Measurements from ENCODE around the gene PLEKHG5.
"Not testable (repeated sequence)": the region's sequence is repeated elsewhere in the genome, so short reads cannot be mapped to it uniquely, and the experiment has no call there.

PLEKHG5 gene

GRCh38 chr1:6461538-6462411 is 29.7 kb downstream of the PLEKHG5 start:
- DNase-seq = no peak

DNA sequence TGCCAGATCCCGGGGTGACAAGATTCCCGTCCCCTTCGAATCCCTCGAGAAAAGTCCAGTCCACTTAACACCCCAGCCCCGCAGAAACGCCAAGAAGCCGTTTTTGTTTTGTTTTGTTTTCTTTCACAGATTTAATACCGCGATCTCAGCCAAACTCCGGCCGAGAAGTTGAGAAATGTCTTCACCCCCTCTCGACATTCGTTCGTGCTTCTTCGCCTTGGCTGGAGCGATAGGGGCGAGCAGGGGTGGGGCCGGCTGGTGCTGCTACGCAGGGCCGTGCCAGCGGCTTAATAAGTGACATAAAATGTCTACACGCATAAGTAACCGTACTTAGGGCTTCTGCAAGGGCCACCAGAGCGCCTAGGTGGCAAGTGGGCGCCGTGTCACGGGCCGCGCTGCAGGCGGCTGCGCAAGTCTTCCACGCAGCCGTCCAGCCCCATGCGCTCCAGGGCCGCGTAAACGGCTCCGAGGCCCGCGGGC is 30.4 kb downstream of the PLEKHG5 start:
- no peak for DNase-seq

DNA sequence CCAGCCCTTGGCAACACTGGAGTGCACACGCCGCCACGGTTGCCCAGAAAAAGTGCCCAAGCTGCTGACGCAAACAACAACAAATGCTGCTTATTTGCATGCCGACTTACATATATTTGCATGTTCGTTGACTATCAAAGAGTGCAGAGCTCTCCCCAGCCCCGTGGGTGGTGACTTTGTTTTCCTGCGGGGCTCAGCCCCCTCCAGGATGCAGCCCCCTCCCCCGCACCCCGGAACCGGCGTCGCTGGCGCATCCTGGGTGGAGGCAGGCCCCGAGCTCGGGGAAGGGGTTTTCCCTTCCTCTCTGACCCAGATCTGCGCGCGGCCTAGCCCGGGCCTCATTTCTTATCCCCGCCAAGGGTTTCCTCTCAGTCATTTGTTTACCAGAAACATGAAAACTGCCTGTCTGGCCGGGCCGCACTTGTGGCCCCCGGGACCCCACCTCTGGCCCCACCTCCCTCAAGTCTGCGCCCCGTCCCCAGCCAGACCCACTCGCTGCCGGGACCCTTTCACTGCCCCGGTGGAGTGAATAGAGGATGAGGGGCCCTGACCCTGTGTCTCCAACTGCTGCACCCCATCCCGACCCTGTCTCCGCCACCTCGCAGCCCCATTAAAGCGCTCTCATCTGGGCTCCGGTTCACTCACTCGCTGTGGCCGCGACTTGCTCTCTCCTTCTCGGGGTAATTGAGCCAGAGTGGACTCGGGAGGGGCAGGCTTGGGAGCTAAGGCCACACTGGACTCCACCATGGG is 31.0 kb downstream of the PLEKHG5 start:
- no peak for DNase-seq

DNA sequence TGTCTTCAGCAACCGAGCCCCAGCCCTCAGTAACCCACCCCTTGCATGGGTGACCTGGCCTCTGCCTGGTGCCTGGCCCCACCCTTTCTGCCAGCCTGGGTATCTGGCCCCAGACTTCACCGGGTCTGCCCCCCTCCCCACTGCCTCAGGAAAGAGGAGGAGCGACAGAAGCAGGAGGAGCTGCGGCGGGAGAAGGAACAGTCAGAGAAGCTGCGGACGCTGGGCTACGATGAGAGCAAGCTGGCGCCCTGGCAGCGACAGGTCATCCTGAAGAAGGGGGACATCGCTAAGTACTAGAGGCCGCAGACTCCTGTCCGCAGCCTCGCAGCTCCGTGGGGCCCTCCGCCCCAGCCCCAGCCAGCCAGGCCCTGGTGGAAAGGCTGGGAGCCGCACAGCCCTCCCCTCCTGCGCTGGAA is 31.6 kb downstream of the PLEKHG5 start:
- DNase-seq = no peak

DNA sequence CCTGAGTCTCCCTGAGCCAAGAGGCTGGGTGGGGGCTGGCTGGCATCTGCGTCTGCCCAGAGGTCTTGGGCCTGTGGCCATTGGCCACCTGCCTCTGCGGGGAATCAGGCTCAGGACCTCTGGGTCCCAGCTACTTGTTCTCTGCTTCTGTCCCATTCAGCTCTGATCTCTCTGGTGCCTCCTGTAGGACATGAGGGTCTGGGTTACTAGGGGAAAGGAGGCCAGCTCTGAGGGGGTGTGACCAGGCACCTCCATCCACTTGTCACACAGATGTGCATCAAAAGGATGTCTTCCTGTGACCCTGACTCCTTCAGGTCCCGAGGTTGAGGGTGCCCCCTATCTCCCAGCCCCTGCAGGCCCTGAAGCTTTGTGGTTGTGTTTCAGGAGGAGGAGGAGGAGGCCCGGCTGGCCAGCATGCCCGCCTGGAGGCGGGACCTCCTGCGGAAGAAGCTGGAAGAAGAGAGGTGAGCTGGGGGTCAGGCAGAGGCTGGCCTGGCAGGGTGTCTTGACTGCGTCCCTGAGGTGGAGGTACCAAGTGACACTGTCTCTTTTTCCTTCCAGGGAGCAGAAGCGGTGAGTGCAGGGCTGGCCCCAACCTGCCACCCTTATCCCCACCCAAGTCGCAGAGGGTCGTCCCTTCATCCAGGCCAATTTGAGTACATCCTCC is 34.5 kb downstream of the PLEKHG5 start:
- DNase-seq = no peak

DNA sequence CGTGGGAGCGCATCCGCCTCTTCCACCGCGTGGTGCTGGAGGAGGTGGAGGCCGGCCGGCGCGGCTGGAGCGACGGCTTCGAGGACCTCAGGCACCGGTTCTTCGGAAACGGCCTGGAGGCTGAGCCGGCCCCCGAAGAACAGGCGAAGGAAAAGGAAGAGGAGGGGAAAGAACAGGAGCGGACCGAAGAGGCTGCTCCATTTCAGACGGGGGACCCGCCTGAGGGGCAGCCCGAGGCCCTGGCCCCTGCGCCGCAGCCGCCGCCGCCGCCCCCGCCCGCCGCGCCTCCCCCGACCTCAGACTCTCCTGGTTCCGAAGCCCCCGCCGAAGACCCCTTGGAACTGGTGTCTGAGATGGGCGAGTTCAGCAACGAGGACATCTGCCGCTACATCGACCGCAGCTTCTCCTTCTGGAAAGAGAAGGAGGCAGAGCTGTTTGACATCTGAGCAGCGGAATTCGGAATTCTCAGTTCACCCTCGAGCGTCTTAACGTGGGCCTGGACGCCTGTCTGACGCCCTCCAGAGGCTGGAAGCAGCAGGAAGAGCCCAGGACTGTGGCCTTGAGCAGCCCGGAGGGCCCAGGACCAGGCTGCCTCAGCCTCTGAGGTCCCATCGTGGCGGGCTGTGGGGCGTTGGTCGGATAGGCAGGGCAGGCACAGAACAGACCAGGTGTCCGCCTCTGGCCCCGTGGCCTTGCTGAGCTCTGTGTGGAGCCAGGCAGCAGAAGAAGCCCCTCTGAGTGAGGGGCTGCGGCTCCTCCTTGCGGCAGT is 35.5 kb downstream of the PLEKHG5 start:
- DNase-seq = not testable (repeated sequence)

DNA sequence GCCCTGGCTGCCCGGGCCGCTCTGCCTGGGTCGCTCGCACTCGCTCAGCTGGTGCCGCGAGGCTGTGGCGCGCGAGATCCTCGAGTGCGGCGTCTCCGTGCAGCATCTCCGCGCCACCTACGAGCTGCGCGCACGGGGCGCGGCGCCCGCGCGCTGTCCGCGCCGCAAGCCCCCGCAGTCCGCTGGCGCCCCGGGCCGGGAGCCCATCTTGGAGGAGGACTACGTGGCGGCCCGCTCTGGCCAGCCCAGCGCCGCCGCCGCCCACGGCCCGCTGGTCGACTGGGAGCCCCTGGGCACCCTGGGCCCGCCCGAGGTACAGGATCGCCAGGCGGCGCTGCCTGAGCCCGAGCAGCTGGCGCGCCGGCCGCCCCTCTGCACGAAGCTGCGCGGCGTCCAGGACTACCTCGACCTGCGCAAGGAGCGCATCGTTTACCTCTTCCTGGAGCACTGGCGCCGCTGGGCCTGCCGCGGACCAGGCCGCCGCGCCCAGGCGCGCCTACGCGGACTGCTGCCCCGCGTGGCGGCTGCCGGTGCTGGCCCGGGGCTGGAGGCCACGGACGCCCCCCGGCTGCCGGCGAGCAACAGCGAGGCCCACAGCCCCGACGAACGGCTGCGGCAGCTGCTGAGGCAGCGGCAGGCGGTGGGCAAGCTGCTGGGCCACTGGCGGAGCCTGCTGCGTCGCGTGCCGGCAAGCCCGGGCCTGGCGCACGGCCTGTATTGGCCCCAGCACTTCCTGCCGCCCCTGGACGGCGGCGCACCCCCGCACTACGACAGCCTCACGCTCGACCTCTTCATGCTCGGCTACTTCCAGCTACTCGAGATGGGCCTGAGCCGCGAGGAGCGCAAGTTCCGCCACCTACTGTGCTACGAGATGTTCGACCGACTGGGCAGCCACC is 36.4 kb downstream of the PLEKHG5 start:
- DNase-seq = no peak

DNA sequence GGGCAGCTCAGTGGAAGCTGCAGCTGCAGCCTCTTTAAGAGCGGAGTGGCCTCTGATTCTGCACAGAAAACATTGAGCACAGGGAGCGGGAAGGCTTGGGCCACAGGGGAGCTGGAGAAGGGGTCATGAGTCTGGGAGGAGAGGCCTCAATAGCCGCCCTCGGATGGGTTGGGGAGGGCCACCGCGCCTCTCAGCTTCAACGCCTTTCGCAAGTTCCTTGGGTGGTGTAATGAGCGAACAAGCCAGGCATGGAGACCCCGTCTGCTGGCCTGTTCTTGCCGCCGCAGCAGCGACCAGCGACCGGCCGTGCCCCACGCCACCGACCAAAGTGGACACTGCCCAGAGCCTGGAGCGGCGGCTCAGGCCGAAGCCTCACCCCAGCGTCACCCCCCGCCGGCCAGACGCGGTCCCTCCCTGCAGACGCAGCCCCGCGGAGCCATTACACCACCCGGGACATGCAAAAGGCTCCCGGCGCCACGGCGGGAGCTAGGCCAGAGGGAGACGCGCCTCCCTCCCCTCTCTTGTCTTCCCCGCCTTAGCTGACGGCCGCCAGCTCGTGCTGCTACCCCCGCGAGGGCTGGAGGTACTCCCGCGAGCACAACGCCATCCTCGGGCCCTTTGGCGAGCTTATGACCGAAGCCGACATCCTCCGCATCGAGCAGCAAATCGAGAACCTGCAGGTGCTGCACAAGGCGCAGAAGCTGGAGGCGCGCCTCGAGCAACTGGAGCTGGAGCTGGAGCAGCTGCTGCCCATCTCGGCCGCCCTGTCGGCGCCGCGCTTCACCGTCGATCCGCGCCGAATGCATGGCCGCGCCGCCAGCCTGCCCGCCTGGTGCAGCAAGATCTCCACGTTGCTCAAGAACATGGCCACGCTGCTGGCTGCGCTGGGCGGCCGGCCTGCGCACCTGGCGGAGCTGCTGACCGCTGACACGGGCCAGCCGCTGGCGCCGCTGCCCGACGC is 37.3 kb downstream of the PLEKHG5 start:
- DNase-seq = not testable (repeated sequence)

DNA sequence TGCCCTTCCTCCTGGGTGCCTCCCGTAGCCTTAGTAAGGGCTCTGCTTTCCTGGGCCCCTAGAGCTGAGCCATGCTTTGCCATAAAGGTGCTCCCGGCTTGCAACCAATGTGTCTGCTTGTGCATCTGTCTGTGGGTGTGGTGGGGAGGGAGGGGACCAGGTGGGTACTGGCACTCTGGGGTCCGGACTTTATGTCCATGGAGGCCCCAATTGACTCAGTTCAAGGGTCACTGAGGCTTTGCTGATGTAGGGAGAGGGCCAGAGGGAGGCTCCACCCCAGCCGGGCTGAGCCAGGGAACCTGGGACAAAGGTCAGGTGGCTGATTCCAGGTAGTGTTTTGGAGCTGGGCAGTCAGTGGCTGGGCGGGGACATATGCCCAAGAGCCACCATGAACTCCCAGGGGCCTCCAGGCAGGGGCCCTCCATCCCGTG is 40.5 kb downstream of the PLEKHG5 start:
- DNase-seq = no peak

GRCh38 chr1:6450486-6450885 is 41.0 kb downstream of the PLEKHG5 start:
- DNase-seq = not testable (repeated sequence)

DNA sequence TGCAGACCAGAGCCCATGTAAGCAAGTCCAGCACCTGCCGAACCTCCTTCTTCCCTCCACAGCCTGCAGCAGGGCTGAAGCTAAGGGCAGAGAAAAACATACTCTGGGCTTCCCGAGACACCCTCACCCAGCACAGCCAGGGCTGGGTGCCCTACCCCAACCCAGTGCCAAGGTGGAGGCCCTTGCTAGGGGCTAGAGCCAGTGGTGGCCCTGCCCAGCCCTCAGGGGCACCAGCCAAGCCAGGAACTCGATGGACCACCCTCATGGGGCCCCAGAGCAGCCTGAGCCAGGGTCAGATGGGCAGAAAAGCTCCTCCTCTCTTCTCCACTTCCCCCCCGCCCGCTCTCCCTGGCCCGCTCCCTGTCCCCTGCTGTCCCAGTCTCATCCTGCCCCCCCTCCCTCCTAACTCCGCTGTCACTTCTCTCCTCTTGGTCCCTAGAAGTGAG is 41.4 kb downstream of the PLEKHG5 start:
- no peak for DNase-seq

DNA sequence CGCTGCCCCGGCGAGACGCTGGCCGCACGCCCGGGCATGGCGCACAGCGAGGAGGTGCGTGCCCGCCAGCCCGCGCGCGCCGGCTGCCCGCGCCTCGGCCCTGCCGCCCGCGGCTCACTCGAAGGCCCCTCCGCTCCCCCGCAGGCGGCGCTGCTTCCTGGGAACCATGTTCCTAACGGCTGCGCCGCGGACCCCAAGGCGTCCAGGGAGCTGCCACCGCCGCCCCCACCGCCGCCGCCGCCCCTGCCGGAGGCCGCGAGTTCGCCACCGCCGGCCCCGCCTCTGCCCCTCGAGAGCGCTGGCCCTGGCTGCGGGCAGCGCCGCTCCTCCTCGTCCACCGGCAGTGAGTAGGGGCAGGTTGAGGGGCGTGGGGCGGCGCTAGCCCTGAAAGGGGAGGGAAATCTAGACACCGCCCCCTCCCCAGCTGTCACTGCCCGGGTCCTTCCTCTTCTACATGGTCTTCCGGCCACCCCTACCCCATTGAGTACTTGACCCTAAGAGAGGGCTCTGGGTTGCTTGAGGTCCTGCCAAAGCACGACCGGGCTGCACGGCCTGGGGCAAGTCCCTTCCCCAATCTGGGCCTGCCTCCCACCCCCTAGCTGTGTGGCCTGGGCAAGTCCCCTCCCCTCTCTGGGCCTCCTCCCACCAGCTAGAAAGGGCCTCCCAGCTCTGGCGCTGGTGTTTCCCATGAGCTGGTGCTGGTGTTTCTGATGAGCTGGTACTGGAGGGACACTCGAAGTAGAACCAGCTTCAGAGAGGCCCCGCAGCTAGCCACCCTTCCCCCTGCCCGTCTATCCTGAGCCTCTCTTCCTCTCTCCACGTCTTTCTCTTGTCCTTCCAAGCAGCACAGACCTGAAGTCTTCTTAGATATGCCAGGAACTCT is 42.5 kb downstream of the PLEKHG5 start:
- DNase-seq = no peak

GRCh38 chr1:6447818-6448748 is 43.4 kb downstream of the PLEKHG5 start:
- no peak for DNase-seq

- DNase-seq = no peak
Measured at GRCh38 chr1:6447016-6447817, 44.2 kb downstream of the PLEKHG5 start.

- no peak for DNase-seq
Measured at GRCh38 chr1:6446665-6447015, 44.8 kb downstream of the PLEKHG5 start.

DNA sequence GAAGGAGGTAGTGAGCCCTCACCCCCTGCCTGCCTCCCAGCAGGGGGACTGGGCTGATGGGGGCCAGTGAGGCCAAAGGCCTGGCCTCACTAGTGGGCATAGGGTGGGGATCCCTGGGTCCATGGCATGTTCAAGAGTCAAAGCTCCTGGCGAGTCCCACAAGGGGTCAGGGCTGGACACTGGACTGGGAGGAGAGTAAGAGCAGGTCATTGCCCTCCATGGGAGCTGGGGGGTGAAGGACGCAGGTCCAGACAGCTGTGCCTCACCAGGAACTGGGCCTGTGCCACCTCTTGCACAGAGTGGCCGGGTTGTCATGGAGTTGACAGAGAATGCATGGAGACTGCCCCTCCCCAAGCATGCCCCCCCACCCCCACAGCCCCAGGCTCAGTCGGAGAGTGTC is 45.5 kb downstream of the PLEKHG5 start:
- DNase-seq = not testable (repeated sequence)
